HG02759 (cell line): ENCODE data around the gene RFWD3.

Source experiments
- ATAC-seq: cut with Tn5 transposase; IDR thresholded peaks from one replicate; pipeline ENCODE4 v1.9.1; 2021; ENCODE audit warnings: mild to moderate bottlenecking, moderate library complexity; ENCODE audit not compliant: unreplicated experiment

Gene RFWD3

GRCh38 chr16:74623839-74624235, 42.8 kb downstream of the RFWD3 start:
- ATAC-seq, result no peak

- no peak for ATAC-seq
Observed at GRCh38 chr16:74623214-74623838, 43.4 kb downstream of the RFWD3 start.

- no peak for ATAC-seq
Observed at GRCh38 chr16:74622005-74622404, 44.7 kb downstream of the RFWD3 start.

- ATAC-seq, result no peak
Observed at GRCh38 chr16:74617206-74617788, 49.4 kb downstream of the RFWD3 start.

- no peak for ATAC-seq
Observed at GRCh38 chr16:74611721-74612120, 55.0 kb downstream of the RFWD3 start.

GRCh38 chr16:74608944-74609343, 57.7 kb downstream of the RFWD3 start:
- ATAC-seq, result no peak

GRCh38 chr16:74608381-74608780, 58.3 kb downstream of the RFWD3 start:
- ATAC-seq, result no peak

GRCh38 chr16:74607962-74608356, 58.7 kb downstream of the RFWD3 start:
- no peak for ATAC-seq

- peak; percentile 28 for ATAC-seq
Observed at GRCh38 chr16:74607310-74607961, 59.2 kb downstream of the RFWD3 start.

- ATAC-seq, result peak; percentile 98
Observed at GRCh38 chr16:74606521-74607309, 60.0 kb downstream of the RFWD3 start, which contains the start of gene GLG1. TSS of gene GLG1 (minus strand) at chr16:74607114. CDS start at chr16:74607094, 20 bp downstream.

GRCh38 chr16:74605746-74606520, 60.7 kb downstream of the RFWD3 start:
- ATAC-seq, result no peak

- ATAC-seq, result no peak
Observed at GRCh38 chr16:74605332-74605731, 61.3 kb downstream of the RFWD3 start.

GRCh38 chr16:74603848-74604247, 62.8 kb downstream of the RFWD3 start:
- no peak for ATAC-seq

GRCh38 chr16:74601126-74601871, 65.4 kb downstream of the RFWD3 start:
- ATAC-seq, result no peak

- no peak for ATAC-seq
Observed at GRCh38 chr16:74596586-74596985, 70.1 kb downstream of the RFWD3 start.

GRCh38 chr16:74592847-74593246, 73.8 kb downstream of the RFWD3 start:
- no peak for ATAC-seq

GRCh38 chr16:74591876-74592650, 74.6 kb downstream of the RFWD3 start:
- ATAC-seq, result no peak

GRCh38 chr16:74586948-74587347, 79.7 kb downstream of the RFWD3 start:
- ATAC-seq, result no peak

GRCh38 chr16:74585846-74586443, 80.7 kb downstream of the RFWD3 start:
- ATAC-seq, result no peak
